ENCODE measurements around the gene RYR3.

GRCh38 chr15:33807665-33808064, 496.9 kb downstream of the RYR3 start:
- TF ChIP-seq, protein P1, sequence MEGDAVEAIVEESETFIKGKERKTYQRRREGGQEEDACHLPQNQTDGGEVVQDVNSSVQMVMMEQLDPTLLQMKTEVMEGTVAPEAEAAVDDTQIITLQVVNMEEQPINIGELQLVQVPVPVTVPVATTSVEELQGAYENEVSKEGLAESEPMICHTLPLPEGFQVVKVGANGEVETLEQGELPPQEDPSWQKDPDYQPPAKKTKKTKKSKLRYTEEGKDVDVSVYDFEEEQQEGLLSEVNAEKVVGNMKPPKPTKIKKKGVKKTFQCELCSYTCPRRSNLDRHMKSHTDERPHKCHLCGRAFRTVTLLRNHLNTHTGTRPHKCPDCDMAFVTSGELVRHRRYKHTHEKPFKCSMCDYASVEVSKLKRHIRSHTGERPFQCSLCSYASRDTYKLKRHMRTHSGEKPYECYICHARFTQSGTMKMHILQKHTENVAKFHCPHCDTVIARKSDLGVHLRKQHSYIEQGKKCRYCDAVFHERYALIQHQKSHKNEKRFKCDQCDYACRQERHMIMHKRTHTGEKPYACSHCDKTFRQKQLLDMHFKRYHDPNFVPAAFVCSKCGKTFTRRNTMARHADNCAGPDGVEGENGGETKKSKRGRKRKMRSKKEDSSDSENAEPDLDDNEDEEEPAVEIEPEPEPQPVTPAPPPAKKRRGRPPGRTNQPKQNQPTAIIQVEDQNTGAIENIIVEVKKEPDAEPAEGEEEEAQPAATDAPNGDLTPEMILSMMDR (IDR thresholded peaks at IDR 0.05 in 2 of 3, conservative IDR thresholded peaks at IDR 0.05 in 1 of 3; ENCODE audit: control insufficient read depth in 2 of 3, extremely low read depth in 1 of 3, insufficient read depth in 1 of 3, low read depth in 3 of 3, low read length in 3 of 3) = no peak
- TF ChIP-seq MYC (IDR thresholded peaks at IDR 0.05; ENCODE audit: insufficient read depth, insufficient read length, insufficient replicate concordance, low read length, severe bottlenecking) = no peak
- TF ChIP-seq MEF2A (IDR thresholded peaks at IDR 0.05; ENCODE audit: insufficient read depth, low read depth, low read length) = no peak
- no peak for TF ChIP-seq RFX5 (IDR thresholded peaks at IDR 0.05; ENCODE audit: low read depth, low read length)
- TF ChIP-seq STAT1 (conservative IDR thresholded peaks at IDR 0.05) = no peak
- TF ChIP-seq TAF1 (IDR thresholded peaks at IDR 0.05; ENCODE audit: borderline replicate concordance, low read depth, low read length) = no peak
- TF ChIP-seq, protein P2, sequence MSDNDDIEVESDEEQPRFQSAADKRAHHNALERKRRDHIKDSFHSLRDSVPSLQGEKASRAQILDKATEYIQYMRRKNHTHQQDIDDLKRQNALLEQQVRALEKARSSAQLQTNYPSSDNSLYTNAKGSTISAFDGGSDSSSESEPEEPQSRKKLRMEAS (IDR thresholded peaks at IDR 0.05; ENCODE audit: low read depth, low read length) = no peak
- TF ChIP-seq ELK1 (IDR thresholded peaks at IDR 0.05; ENCODE audit: low read depth, low read length) = no peak
- TF ChIP-seq RAD21 (IDR thresholded peaks at IDR 0.05; ENCODE audit: insufficient read depth, low read depth, low read length) = no peak
- TF ChIP-seq SP1 (IDR thresholded peaks at IDR 0.05; ENCODE audit: low read depth, low read length) = no peak
- TF ChIP-seq EGR1 (IDR thresholded peaks at IDR 0.05; ENCODE audit: borderline replicate concordance in 1 of 2, low read depth in 2 of 2, low read length in 2 of 2) = no peak
- no peak for TF ChIP-seq HDGF (IDR thresholded peaks at IDR 0.05)
- TF ChIP-seq YY1 (IDR thresholded peaks at IDR 0.05; ENCODE audit: low read depth, low read length) = no peak
